M059J (cell line): ENCODE data around the gene ABCA1. TPM values are rescaled to one million over a fixed set of nuclear protein-coding genes. Genes with fewer than 3 reads are reported as not detected.
"Not testable (repeated sequence)": the region's sequence is repeated elsewhere in the genome, so short reads cannot be mapped to it uniquely, and the experiment has no call there.

ENCODE experiments used
- DNase-seq: peaks from one replicate; pipeline ENCODE4 v3.0.0-alpha.2; 2012; ENCODE audit warnings: low read depth
- total RNA-seq: library from RNA; depleted of rRNA; stranded (reverse); fragments of >200 nt; shearing (Covaris generic); gene quantifications from 2 replicates; pipeline ENCODE4 v1.2.3, GENCODE V29; 2014; rRNA removed

Gene ABCA1
- total RNA-seq: 5.2 and 7.7 TPM in 2 replicates

GRCh38 chr9:104927912-104928740 lies at the start of gene ABCA1:
Gene ABCA1, minus strand, starts transcription at chr9:104928155. Its CDS starts 24,476 bp downstream, at chr9:104903679.
- DNase-seq: peak; percentile 82

DNA sequence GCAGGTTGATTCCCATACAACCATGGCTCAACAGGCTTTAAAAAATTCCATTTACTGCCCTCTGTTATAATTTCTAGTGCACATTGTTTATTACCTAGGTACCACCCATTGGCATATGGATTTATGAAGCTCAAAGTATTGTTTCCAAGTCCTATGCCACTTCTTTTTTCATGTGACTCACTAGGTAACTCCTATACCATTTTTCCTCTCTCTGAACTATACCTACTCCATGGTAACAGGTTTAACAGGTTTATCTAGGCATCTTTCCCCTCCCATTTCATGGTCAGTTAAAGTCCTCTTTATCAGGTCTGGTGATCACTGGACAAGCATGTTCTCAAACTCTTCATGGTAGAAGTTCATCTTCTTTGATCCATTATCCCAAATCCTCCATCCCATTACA lies 49.6 kb upstream of the ABCA1 start:
- no peak for DNase-seq

GRCh38 chr9:104977168-104977567 lies 49.2 kb upstream of the ABCA1 start:
- DNase-seq: no peak

GRCh38 chr9:104975966-104976595 lies 48.1 kb upstream of the ABCA1 start:
- DNase-seq: not testable (repeated sequence)

- no peak for DNase-seq
Observed at GRCh38 chr9:104974053-104974962, 46.4 kb upstream of the ABCA1 start.

- DNase-seq: no peak
Observed at GRCh38 chr9:104972242-104972866, 44.4 kb upstream of the ABCA1 start.

GRCh38 chr9:104971511-104971910 lies 43.6 kb upstream of the ABCA1 start:
- no peak for DNase-seq

GRCh38 chr9:104970271-104970987 lies 42.5 kb upstream of the ABCA1 start:
- no peak for DNase-seq

DNA sequence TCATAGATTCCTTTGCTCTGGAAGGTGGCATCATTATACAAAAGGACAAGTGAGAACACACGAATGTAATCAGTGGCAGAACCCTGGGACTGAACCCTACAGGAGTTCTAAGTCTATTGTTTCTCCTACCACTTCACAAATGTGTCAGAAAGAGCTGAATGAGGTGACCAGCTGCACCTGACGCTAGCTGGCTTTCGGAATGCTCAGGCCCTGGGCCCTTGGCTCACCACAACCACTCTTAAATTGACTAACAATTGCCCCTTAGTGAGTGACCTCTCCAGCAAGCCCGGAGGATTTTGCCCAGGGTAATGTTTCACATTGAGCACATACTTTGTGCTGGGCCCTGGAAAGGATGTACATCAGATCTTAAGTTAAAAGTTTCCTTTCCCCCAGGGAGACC lies 41.2 kb upstream of the ABCA1 start:
- no peak for DNase-seq

DNA sequence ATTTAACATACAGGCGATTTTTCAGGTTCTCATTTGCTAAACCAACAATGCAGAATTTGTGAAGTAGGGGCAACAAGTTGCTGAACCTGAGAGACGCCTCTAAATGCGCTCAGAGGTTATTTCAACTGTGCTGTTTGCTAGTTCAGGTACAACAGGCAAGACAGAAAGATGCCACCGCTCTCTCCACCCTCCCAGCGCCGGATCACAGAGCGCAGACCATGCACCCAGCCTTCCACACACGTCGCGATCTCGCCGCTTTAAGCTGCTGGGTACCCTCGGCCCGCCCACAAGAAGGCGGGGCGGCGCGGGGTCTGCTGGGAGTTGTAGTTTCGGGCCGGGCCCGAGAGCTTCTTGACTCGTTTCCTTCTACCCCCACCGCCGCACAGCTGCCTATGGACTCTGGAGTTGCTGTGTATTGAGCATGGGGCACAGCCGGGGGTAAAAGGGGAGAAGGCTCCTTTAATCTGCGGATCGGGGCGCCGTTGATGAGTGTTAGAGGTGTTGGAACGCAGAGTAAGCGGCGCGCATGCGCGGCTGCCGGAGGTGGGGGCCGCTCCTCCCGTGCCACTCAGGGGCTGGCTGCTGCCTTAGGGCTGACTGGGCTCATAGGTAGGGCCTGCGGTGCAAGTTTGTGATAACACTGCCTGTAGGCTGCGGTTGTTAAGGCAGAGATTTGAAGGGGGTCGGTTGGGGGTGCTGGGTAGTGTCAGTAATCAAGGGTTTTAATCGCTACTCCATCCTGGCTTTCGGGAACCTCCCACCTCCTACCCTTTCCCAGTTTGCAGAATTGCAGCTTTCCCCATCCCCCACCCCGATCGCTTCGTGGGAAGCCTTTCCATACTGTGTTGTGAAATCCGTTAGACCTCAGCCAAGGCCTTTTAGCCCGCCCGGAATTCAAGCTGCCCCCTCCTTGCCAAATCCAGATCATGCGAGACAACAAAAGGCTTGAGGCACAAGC lies 40.3 kb upstream of the ABCA1 start:
- DNase-seq: peak; percentile 86

- DNase-seq: no peak
Observed at GRCh38 chr9:104963076-104963475, 35.1 kb upstream of the ABCA1 start.

DNA sequence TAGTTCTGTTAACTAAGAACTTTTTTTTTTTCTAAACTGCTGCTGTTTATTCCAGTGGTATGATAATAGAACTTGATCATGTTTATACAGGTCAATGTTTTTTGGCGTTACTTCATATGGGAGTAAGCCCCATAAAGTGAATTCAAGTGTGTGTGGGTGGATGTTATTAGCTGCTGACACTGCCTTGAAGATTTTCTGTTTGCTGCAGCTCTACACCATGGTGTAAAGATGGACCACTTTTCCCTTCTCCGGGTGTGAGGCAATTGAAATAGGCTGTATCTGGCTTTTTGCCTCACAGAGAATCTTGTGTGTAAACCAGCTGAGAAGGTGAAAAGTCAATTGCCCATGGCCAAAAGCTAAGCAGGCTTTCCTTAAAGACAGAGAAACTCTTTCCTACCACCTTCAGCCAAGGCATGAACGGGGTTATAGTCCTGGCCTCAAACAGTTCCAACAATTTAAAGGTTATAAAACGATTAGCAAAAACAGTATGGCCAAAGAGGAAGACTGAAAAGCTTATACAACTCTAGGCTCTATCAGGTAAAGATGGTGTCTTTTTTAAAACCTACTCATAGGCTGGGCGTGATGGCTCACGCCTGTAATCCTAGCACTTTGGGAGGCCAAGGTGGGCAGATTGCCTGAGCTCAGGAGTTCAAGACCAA lies 33.9 kb upstream of the ABCA1 start:
- no peak for DNase-seq

DNA sequence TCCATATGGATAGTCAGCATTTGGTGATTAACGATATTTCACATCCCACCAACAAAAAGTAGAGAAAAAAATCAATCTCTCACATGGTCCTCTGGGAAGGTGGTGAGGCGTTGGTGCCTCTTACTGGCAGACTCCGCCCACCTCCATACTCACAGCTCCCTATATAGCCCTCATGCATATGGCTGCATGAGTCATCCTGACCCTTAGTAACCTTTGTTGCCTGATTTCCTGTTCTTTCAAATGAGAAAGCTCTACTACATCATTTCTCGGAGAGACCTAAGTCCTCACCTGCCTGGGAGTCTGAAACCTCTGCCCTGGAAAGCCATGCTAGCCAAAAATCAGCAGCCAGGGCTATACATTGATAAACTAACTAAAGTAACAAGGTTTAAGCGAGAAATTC lies 33.3 kb upstream of the ABCA1 start:
- DNase-seq: peak; percentile 29

DNA sequence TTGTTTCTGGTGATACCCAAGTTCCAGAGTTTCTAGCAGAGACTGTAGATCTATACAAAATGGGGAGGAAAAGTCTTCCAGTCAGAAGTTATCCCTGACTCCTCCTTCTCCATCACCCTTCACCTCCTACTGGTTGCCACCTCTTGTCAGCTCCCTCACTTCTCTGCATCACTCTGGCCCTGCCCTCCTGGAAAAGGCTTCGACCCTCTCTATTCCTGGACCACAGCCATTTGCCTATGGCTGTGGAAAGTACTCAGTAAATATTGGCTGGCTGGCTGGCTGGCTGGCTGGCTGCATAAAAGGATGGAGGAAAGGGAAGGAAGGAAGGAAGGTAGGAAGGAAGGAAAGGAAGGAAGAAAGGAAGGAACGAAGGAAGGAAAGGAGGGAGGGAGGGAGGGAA lies 32.7 kb upstream of the ABCA1 start:
- DNase-seq: no peak

DNA sequence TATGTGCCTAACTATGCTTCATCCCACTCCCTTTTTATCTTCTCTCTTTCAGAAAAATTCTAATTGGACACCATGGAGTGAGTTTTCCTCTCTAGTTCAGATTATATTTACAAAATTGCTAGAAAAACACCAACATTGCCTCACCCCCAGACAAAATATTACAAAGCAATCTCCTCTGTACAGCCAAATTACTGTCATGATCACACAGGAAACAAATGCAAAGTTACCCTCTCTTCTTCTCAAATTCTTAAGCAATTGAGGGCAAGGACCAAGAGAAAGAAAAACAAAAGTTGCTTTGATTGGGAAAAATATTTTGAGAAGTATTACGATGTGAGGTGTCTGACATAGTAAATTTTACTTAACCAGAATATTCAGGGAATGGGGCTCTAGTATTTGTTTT lies 30.8 kb upstream of the ABCA1 start:
- DNase-seq: no peak

DNA sequence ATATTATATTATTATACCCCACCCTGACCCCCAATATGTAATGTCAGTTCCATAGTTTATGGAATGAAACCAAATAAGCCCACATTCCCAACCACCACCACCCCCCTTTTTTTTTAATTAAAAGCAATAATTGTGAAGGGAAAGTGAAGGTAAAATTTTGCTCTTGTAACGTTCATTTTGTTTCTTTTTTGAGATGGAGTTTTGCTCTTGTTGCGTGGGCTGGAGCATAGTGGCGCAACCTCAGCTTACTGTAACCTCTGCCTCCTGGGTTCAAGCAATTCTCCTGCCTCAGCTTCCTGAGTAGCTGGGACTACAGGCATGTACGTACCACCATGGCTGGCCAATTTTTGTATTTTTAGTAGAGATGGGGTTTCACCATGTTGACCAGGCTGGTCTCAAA lies 30.1 kb upstream of the ABCA1 start:
- DNase-seq: not testable (repeated sequence)

GRCh38 chr9:104951487-104951886 lies 23.5 kb upstream of the ABCA1 start:
- no peak for DNase-seq

DNA sequence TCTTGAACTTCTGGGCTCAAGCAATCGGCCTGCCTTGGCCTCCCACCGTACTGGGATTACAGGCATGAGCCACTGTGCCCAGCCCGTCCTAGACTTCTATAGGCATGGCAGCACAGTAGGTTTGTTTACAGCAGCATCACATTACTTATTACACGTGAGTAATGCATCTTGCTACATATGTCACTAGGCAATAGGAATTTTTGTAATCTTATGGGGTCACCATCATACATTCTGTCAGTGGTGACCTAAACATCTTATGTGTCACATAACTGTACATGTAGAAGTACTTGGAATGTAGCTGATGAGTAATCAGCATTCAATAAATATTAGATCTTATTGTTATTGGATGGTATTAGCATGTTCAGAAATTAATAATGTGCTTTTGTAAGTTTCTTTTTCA lies 22.9 kb upstream of the ABCA1 start:
- no peak for DNase-seq

DNA sequence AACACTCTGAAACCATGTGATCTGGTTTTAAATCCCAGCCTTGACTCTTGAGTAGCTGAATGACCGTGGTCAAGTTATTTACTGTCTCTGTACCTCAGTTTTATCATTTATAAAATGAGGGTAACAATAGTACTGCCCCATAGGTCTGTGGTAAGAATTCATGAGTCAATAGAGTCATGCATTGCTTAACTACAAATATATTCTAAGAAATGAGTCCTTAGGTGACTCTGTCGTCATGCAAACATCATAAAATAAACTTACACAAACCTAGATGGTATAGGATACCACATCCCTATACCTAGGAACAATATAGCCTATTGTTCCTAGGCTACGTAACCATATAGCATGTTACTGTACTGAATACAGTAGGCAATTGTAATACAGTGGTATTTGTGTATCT lies 20.3 kb upstream of the ABCA1 start:
- DNase-seq: no peak
